Measurements from ENCODE around the gene AGBL5. TPM values are rescaled to one million over a fixed set of nuclear protein-coding genes. Genes with fewer than 3 reads are reported as not detected.

The AGBL5 gene
- total RNA-seq, 1 donor from 2014 or later, result 18.9 TPM

- intact Hi-C loops (cut with DNase I), result no loop called here
Measured at GRCh38 chr2:27088634-27089033, 37.2 kb downstream of the AGBL5 start.

GRCh38 chr2:27089111-27089954, 37.9 kb downstream of the AGBL5 start:
- ATAC-seq (no peak), DNase-seq (no peak)
- Histone ChIP-seq H3K27me3 (ENCODE audit: low read depth) (no peaks in the 10 kb centered on the region), H3K36me3 (no peaks in the 10 kb centered on the region), H3K4me1 (peaks cover 26% of the 10 kb centered on the region), H3K27ac (no peak overlapping the region), H3K9me3 (no peaks in the 10 kb centered on the region), H3K4me3 (no peak overlapping the region)
- no peak for TF ChIP-seq CTCF (IDR thresholded peaks at IDR 0.05)
- intact Hi-C loops (cut with DNase I), result no loop called here

More at GRCh38 chr2:27088634-27089033, 37.2 kb downstream of the AGBL5 start:
- Histone ChIP-seq H3K27me3 (ENCODE audit: low read depth) (no peaks in the 10 kb centered on the region), H3K4me3 (no peak overlapping the region), H3K36me3 (no peaks in the 10 kb centered on the region), H3K27ac (no peak overlapping the region), H3K4me1 (peaks cover 26% of the 10 kb centered on the region), H3K9me3 (no peaks in the 10 kb centered on the region)
- no peak for TF ChIP-seq CTCF (IDR thresholded peaks at IDR 0.05)
- no peak for ATAC-seq
- no peak for DNase-seq

- Histone ChIP-seq H3K36me3 (no peaks in the 10 kb centered on the region), H3K27me3 (ENCODE audit: low read depth) (no peaks in the 10 kb centered on the region), H3K4me1 (peaks cover 21% of the 10 kb centered on the region), H3K4me3 (no peak overlapping the region), H3K27ac (no peak overlapping the region), H3K9me3 (no peaks in the 10 kb centered on the region)
- intact Hi-C loops (cut with DNase I), result no loop called here
- TF ChIP-seq CTCF (IDR thresholded peaks at IDR 0.05), result no peak
- ATAC-seq (no peak), DNase-seq (no peak)
Measured at GRCh38 chr2:27091746-27092695, 40.6 kb downstream of the AGBL5 start.

- Histone ChIP-seq H3K27me3 (ENCODE audit: low read depth) (no peaks in the 10 kb centered on the region), H3K4me3 (no peak overlapping the region), H3K36me3 (no peaks in the 10 kb centered on the region), H3K27ac (no peak overlapping the region), H3K4me1 (peaks cover 16% of the 10 kb centered on the region), H3K9me3 (no peaks in the 10 kb centered on the region)
- no peak for TF ChIP-seq CTCF (IDR thresholded peaks at IDR 0.05)
- no peak for ATAC-seq
- no peak for DNase-seq
- intact Hi-C loops (cut with DNase I), result no loop called here
Measured at GRCh38 chr2:27092696-27093429, 41.4 kb downstream of the AGBL5 start.

All from lower lobe of right lung (tissue), 2 donors.